Kidney (tissue), 14 donors: ENCODE data around the gene CD200. TPM values are rescaled to one million over a fixed set of nuclear protein-coding genes. Genes with fewer than 3 reads are reported as not detected.

Experiments used
- DNase-seq, 5 donors: peaks; one replicate each; pipeline ENCODE4 v3.0.0-alpha.2; 2013 to 2020
- FAIRE-seq: peaks from 2 replicates; lab custom pipeline; 2012; peaks lifted over from hg19 to GRCh38; lab: Jason Lieb, UNC
- H3K27ac ChIP-seq, 2 donors: one replicate each; pipeline ENCODE4 v1.7.0; 2013; ENCODE audit warnings: low read depth in 2 of 2, low read length in 2 of 2, inconsistent platforms in 1 of 2
- H3K27me3 ChIP-seq: one replicate; pipeline ENCODE4 v1.7.1; 2013; ENCODE audit warnings: low read length, inconsistent platforms; ENCODE audit not compliant: control insufficient read depth, insufficient read depth
- H3K36me3 ChIP-seq, 3 donors: one replicate each; pipeline versions ENCODE4 v1.7.0 to v1.7.1; 2013; ENCODE audit warnings: low read length in 3 of 3, control low read depth in 1 of 3, inconsistent platforms in 1 of 3; ENCODE audit not compliant: insufficient read depth in 3 of 3, control insufficient read depth in 2 of 3
- H3K4me1 ChIP-seq, 3 donors: one replicate each; pipeline versions ENCODE4 v1.7.0 to v1.7.1; 2013; ENCODE audit warnings: low read length in 3 of 3, inconsistent platforms in 1 of 3, low read depth in 1 of 3; ENCODE audit not compliant: control insufficient read depth in 2 of 3, insufficient read depth in 2 of 3
- H3K4me3 ChIP-seq, 3 donors: one replicate each; pipeline versions ENCODE4 v1.7.0 to v1.8.1; 2013; ENCODE audit warnings: low read length in 3 of 3, control low read depth in 1 of 3, inconsistent platforms in 1 of 3
- H3K9ac ChIP-seq, 3 donors: one replicate each; pipeline versions ENCODE4 v1.7.0 to v1.7.1; 2013; ENCODE audit warnings: low read length in 3 of 3, control low read depth in 1 of 3, inconsistent platforms in 1 of 3
- H3K9me3 ChIP-seq, 3 donors: one replicate each; pipeline versions ENCODE4 v1.7.0 to v1.7.1; 2013; ENCODE audit warnings: low read length in 3 of 3, control low read depth in 1 of 3, inconsistent platforms in 1 of 3; ENCODE audit not compliant: control insufficient read depth in 2 of 3, insufficient read depth in 1 of 3
- CTCF ChIP-seq: IDR thresholded peaks from 3 replicates; pipeline ENCODE4 v1.5.1; 2012; ENCODE audit warnings: mild to moderate bottlenecking, moderate library complexity, borderline replicate concordance; ENCODE audit not compliant: insufficient read depth; ENCODE audit errors: extremely low read depth
- intact Hi-C: fragments of 100-400 bp; cut with DNase I; formaldehyde crosslinking; loops from one replicate; pipeline ENCODE4 v1.11.1; 2022
- polyA plus RNA-seq: library from polyadenylated mRNA; stranded (reverse); fragments of 350-450 nt; fragmentation: Illumina TruSeq; extraction: RNeasy Lipid Tissue Mini Kit (QIAGEN cat#74804); gene quantifications from one replicate; pipeline ENCODE4 v1.2.3, GENCODE V29; 2014; ENCODE audit warnings: low read depth, low replicate concordance; ENCODE audit not compliant: insufficient read depth
- total RNA-seq: library from RNA; stranded (reverse); fragmentation: NEBNext Ultra II Directional; extraction: Animal tissue kit (Norgen Biotek cat#: 25700); gene quantifications from one replicate; pipeline ENCODE4 v1.2.1, GENCODE V29; 2021
- donor health status: control.
- donor health status: control.
- donor health status: control.
- donor health status: control.
- donor health status: control.
- donor health status: DM: yes; HTN: yes; CAD: no.
- donor health status: Normal renal cell carcinoma (clear cell type).

Gene CD200
- total and polyA plus RNA-seq, 2 donors from 2014 or later, result 8.5 to 16.8 TPM

- Histone ChIP-seq H3K27me3 (no peaks in the 10 kb centered on the region), H3K27ac (no peak overlapping the region)
- DNase-seq, result no peak
Measured at GRCh38 chr3:112351036-112351435, 18.1 kb downstream of the CD200 start.

DNA sequence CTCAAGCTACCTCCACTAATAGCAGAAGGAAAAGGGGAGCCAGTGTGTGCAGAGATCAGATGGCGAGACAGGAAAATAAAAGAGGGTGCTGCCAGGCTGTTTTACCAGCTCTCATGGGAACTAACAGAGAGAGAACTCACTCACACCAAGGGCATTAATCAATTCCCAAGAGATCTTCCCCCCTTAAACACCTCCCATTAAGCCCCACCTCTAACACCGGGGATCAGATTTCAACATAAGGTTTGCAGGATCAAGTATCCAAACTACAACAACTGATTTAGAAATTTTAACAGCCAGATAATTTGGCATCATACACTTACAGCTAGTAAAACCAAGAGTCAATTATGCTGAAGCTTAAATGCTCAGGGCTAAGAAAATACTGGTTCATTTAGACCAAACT, 18.9 kb downstream of the CD200 start:
- intact Hi-C loops, result no loop called here
- Histone ChIP-seq H3K4me1 (peaks cover 0 to 2% (median 2%) of the 10 kb centered on the region in 3 donors), H3K27me3 (no peaks in the 10 kb centered on the region), H3K27ac (peak overlapping the region in 1 of 2 donors; percentile 13), H3K4me3 (no peak overlapping the region), H3K9me3 (no peaks in the 10 kb centered on the region), H3K36me3 (peaks cover 0 to 3% (median 0%) of the 10 kb centered on the region in 3 donors), H3K9ac (no peak overlapping the region)
- DNase-seq (no peak), FAIRE-seq (no peak)
- TF ChIP-seq CTCF, result no peak

More at GRCh38 chr3:112351036-112351435, 18.1 kb downstream of the CD200 start:
- peaks cover 0 to 2% (median 2%) of the 10 kb centered on the region in 3 donors for H3K4me1 ChIP-seq
- H3K9me3 ChIP-seq, result no peaks in the 10 kb centered on the region
- TF ChIP-seq CTCF, result no peak
- intact Hi-C loops, result no loop called here
- no peak for FAIRE-seq
- no peak overlapping the region for H3K4me3 ChIP-seq
- H3K9ac ChIP-seq, result no peak overlapping the region
- H3K36me3 ChIP-seq, result peaks cover 0 to 3% (median 0%) of the 10 kb centered on the region in 3 donors

DNA sequence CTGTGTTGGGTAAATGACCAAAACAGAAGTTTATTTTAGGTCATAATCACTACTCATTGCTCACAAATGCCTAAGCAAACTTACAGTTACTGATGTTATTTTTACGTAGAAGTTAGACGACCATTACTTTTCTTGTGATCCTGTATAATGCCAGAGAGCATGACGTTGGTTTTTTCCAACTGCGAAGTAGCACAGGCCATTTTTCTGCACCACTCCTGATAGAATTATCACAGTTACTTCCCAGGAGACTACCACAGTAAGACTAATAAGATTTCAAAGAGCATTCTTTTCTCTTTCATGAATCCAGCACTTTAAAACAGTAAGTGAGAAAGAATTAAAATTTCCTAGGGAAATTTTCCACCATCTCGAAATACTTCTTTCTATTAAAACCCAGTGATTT, 19.8 kb downstream of the CD200 start:
- no peaks in the 10 kb centered on the region for H3K36me3 ChIP-seq
- intact Hi-C loops, result no loop called here
- H3K4me3 ChIP-seq, result no peak overlapping the region
- no peak for FAIRE-seq
- TF ChIP-seq CTCF, result no peak
- peaks cover 0 to 2% (median 2%) of the 10 kb centered on the region in 3 donors for H3K4me1 ChIP-seq
- no peaks in the 10 kb centered on the region for H3K9me3 ChIP-seq
- H3K27ac ChIP-seq, result no peak overlapping the region
- no peak for DNase-seq
- H3K9ac ChIP-seq, result no peak overlapping the region
- no peaks in the 10 kb centered on the region for H3K27me3 ChIP-seq

- Histone ChIP-seq H3K27me3 (no peaks in the 10 kb centered on the region), H3K4me1 (peaks cover 0 to 4% (median 2%) of the 10 kb centered on the region in 3 donors), H3K4me3 (no peak overlapping the region), H3K36me3 (no peaks in the 10 kb centered on the region), H3K9ac (no peak overlapping the region), H3K27ac (no peak overlapping the region), H3K9me3 (no peaks in the 10 kb centered on the region)
- no peak for TF ChIP-seq CTCF
- intact Hi-C loops, result no loop called here
- no peak for FAIRE-seq
- DNase-seq, result no peak
Measured at GRCh38 chr3:112353365-112353764, 20.4 kb downstream of the CD200 start.
